Measurements from ENCODE around the gene DBNDD1.

GRCh38 chr16:90057738-90058173 lies 38.5 kb upstream of the DBNDD1 start:
- TF ChIP-seq SP1 (IDR thresholded peaks at IDR 0.05) (no peak), CTCF (IDR thresholded peaks at IDR 0.05; ENCODE audit: low read depth, low read length, missing input control) (no peak), REST (IDR thresholded peaks at IDR 0.05) (no peak), GABPA (IDR thresholded peaks at IDR 0.05 in 1 of 2, conservative IDR thresholded peaks at IDR 0.05 in 1 of 2) (no peak), MAX (IDR thresholded peaks at IDR 0.05) (no peak)
